ENCODE data around the gene RNF38.
A peak's percentile ranks its signal among the peaks of the same experiment; 100 is the strongest.
"Not testable (repeated sequence)": the region's sequence is repeated elsewhere in the genome, so short reads cannot be mapped to it uniquely, and the experiment has no call there.

The RNF38 gene

GRCh38 chr9:36402536-36402935 is 2.5 kb upstream of the RNF38 start:
- DNase-seq, result no peak

DNA sequence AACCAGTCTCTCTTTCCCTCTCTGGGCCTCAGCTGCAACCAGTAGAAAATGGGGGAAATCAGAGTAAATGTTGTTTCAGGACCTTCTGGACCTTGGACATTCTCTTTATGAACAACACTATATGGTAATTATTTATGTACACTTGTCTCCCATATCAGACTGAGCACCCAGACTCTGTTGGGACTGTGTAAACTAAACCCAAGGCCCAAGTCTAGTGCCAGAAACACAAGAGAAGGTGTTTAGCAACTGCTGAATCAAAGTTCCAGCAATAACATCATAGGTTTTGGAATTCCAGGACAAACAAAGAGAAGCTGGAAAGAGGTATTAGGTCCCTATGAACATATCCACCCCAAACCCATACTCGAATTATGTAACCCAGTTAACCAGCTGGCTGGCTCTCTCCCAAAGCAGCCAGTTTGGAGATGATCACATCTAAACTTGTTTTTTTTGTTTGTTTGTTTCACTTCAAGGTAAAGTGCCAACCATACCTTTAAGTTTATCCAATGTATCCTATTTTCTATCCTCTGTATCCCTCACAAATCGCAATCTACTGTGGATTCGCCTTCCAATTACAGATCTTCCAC is 1.9 kb upstream of the RNF38 start:
- no peak for DNase-seq

- DNase-seq, result no peak
These were observed 1.2 kb upstream of the RNF38 start for GRCh38 chr9:36401164-36401740.

DNA sequence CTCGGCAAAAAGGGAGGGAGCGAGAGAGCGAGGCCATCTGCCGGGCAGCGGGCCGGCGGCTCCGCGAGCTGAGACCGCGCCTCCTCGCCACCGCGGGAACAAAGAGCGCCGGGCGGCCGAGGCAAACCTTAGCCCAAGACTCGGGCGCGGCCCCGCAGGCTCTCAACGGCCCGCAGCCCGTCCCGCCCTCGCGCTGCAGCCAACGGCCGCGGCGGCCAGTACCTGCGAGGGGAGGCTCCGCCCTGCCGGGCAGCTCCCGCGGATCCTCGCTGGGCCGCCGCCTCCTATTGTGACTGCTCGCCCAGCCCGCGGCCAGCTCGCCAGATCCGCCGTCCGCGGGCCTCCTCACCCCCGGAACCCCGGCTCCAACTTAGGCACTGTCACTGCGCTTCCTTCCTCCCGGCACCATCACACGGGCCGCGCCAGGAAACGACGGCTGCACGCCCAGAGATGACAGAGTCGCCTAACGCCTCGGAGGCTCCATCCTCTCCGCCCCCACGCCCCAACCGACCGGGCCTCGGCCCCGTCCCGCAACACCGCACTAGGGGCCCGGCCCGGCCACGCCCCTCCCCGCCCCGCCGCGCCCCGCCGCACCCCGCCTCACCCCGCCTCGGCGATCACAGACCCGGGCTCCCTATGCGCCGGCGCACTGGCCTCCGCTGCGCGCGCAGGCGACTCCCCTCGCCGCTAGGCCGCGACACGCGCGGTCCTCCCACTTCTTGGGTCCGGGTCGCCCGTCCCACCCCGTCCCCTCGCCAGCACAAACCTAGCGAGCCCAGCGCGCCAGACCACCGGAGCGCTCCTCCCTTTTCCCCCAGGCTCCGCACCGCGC is 479 bp upstream of the RNF38 start:
- peak; percentile 82 for DNase-seq

GRCh38 chr9:36398745-36399144 is 1.3 kb downstream of the RNF38 start:
- no peak for DNase-seq

- no peak for DNase-seq
These were observed 3.1 kb downstream of the RNF38 start for GRCh38 chr9:36396985-36397384.

GRCh38 chr9:36392489-36392888 is 7.6 kb downstream of the RNF38 start:
- no peak for DNase-seq

- no peak for DNase-seq
These were observed 10.5 kb downstream of the RNF38 start for GRCh38 chr9:36389590-36389989.

DNA sequence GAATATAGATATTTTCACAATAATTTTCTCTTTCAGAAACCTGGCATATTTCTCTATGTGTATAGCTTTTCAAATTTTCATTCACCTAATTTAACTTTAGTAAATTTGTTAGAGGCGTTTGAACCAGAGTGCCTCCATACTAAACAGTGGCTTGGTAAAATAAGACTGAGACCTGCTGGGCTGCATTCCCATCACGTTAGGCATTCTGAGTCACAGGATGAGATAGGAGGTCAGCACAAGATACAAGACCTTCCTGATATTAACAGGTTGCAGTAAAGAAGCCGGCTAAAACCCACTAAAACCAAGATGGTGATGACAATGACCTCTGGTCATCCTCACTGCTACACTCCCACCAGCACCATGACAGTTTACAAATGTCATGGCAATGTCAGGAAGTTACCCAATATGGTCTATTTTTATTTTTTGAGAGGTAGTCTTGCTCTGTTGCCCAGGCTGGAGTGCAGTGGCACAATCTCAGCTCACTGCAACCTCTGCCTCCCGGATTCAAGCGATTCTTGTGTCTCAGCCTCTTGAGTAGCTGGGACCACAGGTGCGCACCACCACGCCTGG is 13.6 kb downstream of the RNF38 start:
- not testable (repeated sequence) for DNase-seq

DNA sequence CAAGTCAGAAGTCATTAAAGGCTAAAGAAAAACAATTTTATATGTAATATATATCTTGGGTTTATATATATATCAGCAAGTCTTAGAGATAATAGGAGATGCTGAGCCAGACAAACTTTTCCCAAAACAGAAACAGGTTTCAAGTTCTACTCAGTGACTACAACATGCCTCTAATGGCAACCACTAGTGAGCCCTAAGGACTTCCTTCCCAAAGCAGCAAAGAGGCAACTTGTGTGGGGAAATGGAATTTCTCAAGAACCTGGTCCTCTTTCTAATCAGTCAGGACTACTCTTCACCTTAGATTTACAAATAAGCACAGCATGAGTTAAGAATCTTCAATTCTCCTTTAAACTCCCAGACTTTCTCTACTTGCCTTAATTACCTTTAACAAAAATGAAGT is 17.6 kb downstream of the RNF38 start:
- no peak for DNase-seq

DNA sequence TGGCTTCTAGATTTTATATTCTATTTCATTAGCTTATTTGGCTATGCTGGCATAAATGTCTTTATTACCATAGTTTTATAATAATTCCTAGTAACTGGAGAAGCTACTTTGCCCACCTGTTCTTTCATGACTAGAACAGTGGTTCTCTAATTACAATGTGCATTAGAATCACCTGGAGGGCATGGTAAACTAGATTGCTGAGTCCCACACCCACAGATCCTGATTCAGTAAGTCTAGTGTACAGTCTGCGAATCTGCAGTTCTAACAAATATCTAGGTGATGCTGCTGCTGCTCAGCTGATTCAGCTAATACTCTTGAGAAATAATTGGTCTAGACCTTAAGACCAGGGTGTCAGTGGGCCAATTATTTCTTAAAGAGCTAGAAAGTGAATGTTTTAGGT is 35.5 kb downstream of the RNF38 start:
- DNase-seq, result no peak

DNA sequence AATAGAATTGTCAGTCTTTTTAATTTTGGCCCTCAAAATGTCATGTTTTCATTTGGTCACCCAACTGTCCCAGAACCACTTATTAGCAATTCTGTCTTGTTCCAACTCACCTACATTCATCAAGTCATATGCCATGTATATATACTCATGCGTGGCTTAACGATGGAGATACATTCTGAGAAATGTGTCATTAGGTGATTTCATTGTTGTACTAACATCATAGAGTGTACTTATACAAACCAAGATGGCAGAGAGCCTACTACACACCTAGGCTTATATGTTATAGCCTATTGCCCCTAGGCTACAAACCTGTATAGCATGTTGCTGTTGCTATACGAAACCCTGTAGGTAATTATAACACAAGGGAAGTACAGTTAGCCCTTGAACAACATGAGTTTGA is 36.6 kb downstream of the RNF38 start:
- DNase-seq, result no peak

DNA sequence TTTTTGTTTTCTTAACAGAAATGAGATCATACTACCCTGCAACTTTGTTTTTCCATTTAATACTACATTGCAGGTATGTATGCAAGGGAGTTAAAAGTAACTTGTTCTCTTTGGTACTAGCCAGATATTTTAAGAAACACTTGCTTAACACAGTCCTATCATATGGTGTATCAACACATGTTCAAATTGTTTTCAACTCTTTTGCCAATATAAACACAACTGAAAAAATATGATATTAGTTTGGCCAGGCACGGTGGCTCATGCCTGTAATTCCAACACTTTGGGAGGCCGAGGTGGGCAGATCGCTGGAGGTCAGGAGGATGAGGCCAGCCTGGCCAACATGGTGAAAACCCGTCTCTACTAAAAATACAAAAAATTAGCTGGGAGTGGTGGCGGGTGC is 41.6 kb downstream of the RNF38 start:
- DNase-seq, result no peak

- DNase-seq, result no peak
These were observed 42.4 kb downstream of the RNF38 start for GRCh38 chr9:36357639-36358038.

DNA sequence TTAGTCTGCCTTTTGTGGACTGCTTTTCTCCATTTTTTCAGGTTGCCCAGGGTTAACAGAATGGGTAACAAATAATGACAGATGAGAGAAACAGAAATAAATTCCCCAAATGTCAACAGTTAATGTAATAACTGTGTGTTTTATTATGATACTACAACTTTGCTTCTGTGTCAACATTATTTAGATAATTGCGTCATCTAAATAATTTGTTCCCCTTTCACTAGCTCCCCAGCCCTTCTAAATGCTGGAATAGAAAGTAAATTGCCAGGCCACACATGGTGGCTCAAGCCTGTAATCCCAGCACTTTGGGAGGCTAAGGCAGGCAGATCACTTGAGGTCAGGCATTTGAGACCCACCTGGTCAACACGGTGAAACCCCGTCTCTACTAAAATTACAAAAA is 53.5 kb downstream of the RNF38 start:
- no peak for DNase-seq

GRCh38 chr9:36345103-36345846 is 54.8 kb downstream of the RNF38 start:
- no peak for DNase-seq

- DNase-seq, result no peak
These were observed 58.0 kb downstream of the RNF38 start for GRCh38 chr9:36341936-36342577.

GRCh38 chr9:36337865-36338264 is 62.2 kb downstream of the RNF38 start:
- no peak for DNase-seq

- DNase-seq, result no peak
These were observed 63.1 kb downstream of the RNF38 start for GRCh38 chr9:36337002-36337401.

- DNase-seq, result no peak
These were observed 63.8 kb downstream of the RNF38 start for GRCh38 chr9:36336131-36336907.

DNA sequence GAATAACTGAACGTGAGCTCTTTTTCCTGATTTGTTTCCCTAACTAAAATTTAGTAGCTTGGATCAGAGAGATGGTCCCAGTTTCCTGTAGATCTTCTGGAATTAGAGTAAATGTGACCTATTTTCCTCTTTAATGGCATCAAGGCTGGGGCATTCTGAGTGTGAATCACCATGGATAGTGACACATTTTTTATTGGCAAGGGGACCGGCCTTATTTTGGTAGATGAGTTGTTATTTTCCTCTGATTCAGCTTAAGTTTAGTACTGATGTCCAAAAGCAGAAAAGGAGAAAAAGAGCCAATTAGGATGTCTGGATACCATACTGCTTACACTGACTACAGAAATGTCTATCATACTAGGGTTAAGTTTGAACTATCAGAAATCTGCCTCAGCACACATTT is 68.1 kb downstream of the RNF38 start:
- no peak for DNase-seq

All from NCI-H1105 (cell line).